Endometrial microvascular endothelial cells (primary cell): ENCODE results near the gene PLEK. TPM values are rescaled to one million over a fixed set of nuclear protein-coding genes. Genes with fewer than 3 reads are reported as not detected.

ENCODE experiments used
- in situ Hi-C: cut with HindIII; loops from 2 replicates; pipeline ENCODE4 v1.10.0; 2017; ENCODE audit warnings: low sequenced_read_pairs, low pct_unique_long_range_greater_than_20kb; ENCODE audit errors: inconsistent ontology term
- total RNA-seq: library from RNA; depleted of rRNA; stranded (reverse); fragments of >200 nt; gene quantifications from one replicate; pipeline ENCODE4 v1.2.3, GENCODE V29; 2015; ENCODE audit errors: inconsistent ontology term

The PLEK gene
- total RNA-seq, 1 donor from 2014 or later: not detected

GRCh38 chr2:68404893-68405799 lies 40.1 kb downstream of the PLEK start:
- in situ Hi-C loops: no loop called here

GRCh38 chr2:68411397-68412126 lies 46.5 kb downstream of the PLEK start:
- in situ Hi-C loops: no loop called here

- in situ Hi-C loops: no loop called here
Measured at GRCh38 chr2:68412127-68412819, 47.2 kb downstream of the PLEK start.

- in situ Hi-C loops: no loop called here
Measured at GRCh38 chr2:68413466-68413865, 48.4 kb downstream of the PLEK start.

GRCh38 chr2:68414452-68414851 lies 49.4 kb downstream of the PLEK start:
- in situ Hi-C loops: no loop called here

GRCh38 chr2:68414876-68415275 lies 49.8 kb downstream of the PLEK start:
- in situ Hi-C loops: no loop called here

- in situ Hi-C loops: no loop called here
Measured at GRCh38 chr2:68415521-68415920, 50.4 kb downstream of the PLEK start.

- in situ Hi-C loops: no loop called here
Measured at GRCh38 chr2:68416081-68416675, 51.1 kb downstream of the PLEK start.

- in situ Hi-C loops: no loop called here
Measured at GRCh38 chr2:68417926-68418325, 52.8 kb downstream of the PLEK start.

GRCh38 chr2:68418419-68418818 lies 53.3 kb downstream of the PLEK start:
- in situ Hi-C loops: no loop called here

- in situ Hi-C loops: no loop called here
Measured at GRCh38 chr2:68418855-68419254, 53.8 kb downstream of the PLEK start.

- in situ Hi-C loops: no loop called here
Measured at GRCh38 chr2:68420254-68420910, 55.3 kb downstream of the PLEK start.

GRCh38 chr2:68423966-68424650 lies 59.0 kb downstream of the PLEK start:
- in situ Hi-C loops: no loop called here

- in situ Hi-C loops: no loop called here
Measured at GRCh38 chr2:68425503-68425902, 60.4 kb downstream of the PLEK start.

- in situ Hi-C loops: no loop called here
Measured at GRCh38 chr2:68426446-68426845, 61.4 kb downstream of the PLEK start.

GRCh38 chr2:68426848-68427579 lies 61.9 kb downstream of the PLEK start:
- in situ Hi-C loops: no loop called here

GRCh38 chr2:68428126-68428525 lies 63.0 kb downstream of the PLEK start:
- in situ Hi-C loops: no loop called here

- in situ Hi-C loops: no loop called here
Measured at GRCh38 chr2:68428746-68429145, 63.7 kb downstream of the PLEK start.
